Kidney glomerular epithelial cell (primary cell): ENCODE results near the gene CDH23.
"Not testable (repeated sequence)": the region's sequence is repeated elsewhere in the genome, so short reads cannot be mapped to it uniquely, and the experiment has no call there.

Source experiments
- DNase-seq: peaks from one replicate; lab custom pipeline; 2025; lab: John Stamatoyannopoulos, UW

CDH23 gene

GRCh38 chr10:71584461-71584860, 187.7 kb downstream of the CDH23 start:
- DNase-seq: no peak

GRCh38 chr10:71584902-71585563, 188.3 kb downstream of the CDH23 start:
- no peak for DNase-seq

GRCh38 chr10:71585564-71586290, 189.0 kb downstream of the CDH23 start:
- DNase-seq: no peak

- no peak for DNase-seq
Observed at GRCh38 chr10:71587941-71588573, 191.3 kb downstream of the CDH23 start.

GRCh38 chr10:71588685-71589084, 192.0 kb downstream of the CDH23 start:
- no peak for DNase-seq

- no peak for DNase-seq
Observed at GRCh38 chr10:71589617-71590551, 193.2 kb downstream of the CDH23 start.

DNA sequence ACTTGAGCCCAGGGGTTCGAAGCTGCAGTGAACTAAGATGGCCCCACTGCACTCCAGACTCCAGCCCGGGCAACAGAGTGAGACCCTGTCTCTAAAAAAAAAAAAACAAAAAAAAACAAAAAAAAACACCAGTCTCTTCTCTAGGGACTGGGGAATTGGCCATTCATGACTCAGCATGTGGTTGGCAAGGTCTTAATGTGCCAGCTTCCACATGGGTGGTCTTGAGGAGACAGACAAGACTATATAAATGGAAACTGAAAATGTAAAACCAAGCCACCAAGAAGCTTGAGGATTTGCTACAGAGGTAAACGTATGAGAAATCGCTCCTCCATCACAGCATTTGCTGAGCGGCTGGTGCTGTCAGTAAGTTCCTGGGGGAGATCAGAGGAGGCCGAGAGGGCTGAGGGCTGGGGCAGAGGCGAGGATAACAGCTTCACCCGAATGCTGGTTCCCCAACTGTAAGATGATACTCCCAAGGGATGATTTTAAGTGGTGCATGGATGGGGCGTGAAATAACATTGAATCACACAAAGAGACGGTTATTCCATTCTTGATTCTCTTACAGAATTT, 194.1 kb downstream of the CDH23 start:
- DNase-seq: no peak

DNA sequence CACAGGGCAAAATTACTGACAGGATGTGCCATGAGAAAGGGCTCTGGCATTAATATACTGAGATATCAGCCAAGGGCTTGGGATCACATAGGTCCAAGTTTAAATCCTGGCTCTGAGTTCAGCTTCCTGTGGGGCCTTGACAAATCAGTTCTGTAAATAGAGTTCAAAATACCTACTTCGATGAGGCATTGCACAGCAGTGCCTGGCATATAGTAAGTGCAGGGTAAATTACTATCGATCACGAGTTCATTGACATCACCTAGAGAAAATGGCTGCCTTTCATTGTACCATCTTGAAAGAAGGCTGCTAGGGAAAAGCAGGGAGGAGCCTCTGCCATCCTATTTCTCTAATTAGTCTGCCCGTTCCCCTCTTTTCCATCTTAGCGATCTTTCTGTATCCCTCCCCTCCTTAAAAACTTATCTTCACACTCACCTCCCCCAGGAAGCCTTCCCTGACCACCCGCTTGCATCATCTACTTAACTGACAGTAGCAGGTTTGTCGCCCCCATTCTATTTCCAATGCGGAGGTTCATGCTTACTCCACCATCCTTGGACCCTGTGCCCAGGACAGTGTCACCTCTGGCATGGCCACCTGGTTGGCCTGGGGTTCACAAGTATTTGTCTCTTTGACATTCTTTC, 198.3 kb downstream of the CDH23 start:
- DNase-seq: no peak

DNA sequence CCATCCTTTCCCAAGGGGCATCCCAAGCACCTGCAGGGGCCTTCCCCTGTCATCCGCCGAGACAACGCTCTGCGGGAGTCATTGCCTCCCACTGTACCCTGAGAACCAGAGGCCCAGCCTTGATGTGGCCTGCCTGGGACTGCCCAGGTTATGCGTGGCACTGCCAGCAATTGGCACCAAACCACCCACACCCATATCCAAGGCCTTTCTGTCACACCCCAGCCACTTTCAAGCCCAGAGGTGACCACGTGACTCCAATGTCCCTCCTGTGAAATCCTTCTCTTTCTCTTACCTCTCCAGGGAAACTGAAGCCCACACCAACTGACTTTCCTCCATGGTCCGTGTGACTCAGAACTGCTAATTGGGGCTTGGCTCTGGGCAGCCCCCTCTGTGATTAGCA, 198.9 kb downstream of the CDH23 start:
- DNase-seq: no peak

GRCh38 chr10:71596127-71596526, 199.4 kb downstream of the CDH23 start:
- DNase-seq: no peak

DNA sequence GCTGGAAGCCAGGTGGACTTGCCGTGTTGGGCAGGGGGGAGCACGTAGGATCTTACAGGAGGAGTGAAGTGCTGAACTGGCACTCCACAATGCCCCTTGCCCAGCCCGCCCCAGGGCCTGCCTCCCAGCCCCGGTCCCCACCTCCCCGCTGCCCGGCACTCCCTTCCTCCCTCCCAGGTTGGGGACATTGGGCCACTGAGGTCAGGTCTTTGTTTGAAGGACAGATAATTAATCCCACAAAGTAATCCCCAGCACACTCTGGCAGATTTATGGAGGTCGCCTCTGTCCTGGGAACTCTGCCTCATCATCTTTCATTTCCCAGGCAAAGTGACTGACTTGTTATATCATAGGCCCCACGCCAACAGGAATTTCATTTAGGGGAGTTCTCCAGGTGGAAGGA, 200.0 kb downstream of the CDH23 start:
- no peak for DNase-seq

DNA sequence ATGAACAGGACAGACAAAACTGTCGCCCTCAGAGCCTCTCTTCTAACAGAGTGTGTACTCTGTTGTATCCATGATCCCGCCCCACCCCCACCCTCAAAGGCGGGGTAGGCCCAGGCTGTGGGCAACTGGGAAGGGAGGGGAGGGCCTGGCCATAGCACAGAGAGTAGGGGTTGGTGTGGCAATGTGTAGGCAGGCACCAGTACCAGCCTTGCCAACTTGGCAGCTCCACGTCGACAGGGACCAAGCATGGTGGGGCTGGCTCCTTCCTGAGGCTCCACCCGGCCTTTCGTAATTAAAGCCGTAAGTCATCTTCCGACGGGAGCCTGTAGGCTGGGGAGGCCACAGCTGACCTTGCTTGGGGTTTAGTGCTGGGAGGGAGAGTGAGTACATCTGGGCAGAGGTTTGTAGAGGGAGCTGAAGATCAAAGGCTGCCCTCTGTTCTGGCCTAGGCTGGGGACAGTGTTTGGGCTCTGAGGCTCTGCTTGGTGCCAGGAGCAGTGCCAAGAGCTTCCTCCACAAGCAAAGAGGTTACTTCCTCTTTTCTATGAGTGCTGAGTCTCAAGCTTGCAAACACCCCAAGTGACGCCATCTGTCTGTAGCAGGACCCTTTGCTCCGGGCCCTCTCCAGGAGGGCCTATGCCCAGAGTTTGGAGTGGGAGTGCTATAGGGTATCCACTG, 201.2 kb downstream of the CDH23 start:
- DNase-seq: no peak

DNA sequence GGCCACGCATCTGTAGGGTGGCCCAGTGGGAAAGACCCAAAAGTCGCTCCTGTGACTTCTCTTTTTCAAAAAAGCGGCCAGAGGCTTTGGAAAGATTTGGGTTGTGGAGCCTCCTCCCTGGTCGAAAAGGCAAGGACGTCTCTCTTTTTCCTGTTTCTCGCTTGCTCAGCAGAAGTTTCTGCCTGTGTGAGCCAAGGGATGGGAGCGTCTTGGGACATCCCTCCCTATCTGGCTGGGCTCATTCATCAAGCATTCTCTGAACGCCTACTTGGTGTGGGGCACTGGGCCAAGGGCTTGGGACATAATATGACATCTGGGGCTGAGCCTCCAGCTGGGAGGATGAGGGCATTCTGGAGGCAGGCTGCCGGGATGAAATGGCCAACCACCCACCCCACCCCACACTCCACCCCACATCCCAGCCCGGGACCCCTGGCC, 201.9 kb downstream of the CDH23 start:
- DNase-seq: no peak

- no peak for DNase-seq
Observed at GRCh38 chr10:71599518-71599917, 202.8 kb downstream of the CDH23 start.

DNA sequence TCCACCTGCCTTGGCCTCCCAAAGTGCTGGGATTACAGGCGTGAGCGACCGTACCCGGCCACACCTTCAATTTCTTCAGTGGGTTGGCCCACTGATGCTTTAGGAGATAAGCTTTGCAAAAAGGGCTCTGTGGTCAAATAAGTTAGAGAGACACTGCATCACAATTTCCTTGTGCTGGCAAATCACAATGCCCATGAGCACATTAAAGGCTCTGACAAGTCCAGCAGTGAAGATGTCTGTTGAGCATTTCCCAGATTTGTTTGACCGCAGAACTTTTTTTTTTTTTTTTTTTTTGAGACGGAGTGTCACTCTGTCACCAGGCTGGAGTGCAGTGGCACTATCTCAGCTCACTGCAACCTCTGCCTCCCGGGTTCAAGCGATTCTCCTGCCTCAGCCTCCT, 203.5 kb downstream of the CDH23 start:
- not testable (repeated sequence) for DNase-seq

GRCh38 chr10:71600849-71601248, 204.1 kb downstream of the CDH23 start:
- no peak for DNase-seq

- no peak for DNase-seq
Observed at GRCh38 chr10:71601273-71601672, 204.6 kb downstream of the CDH23 start.

DNA sequence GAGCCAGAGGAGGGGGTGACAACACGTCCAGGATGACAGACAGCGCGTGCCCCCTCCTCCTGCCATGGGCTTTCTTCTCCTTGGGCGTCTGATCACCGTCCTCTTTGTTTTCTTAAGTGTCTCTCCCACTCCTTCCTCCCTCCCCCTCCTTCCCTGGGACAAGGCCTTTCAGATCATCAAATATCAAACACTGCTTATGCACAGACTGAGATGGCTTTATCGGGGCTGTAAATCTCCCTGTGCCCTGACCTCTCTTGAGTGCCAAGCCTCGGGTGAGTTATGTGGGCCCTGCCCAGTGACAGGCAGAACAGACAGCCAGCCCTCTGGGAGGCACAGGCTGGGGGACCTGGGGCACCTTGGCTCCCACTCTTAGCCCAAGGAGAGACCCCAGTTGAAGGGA, 206.4 kb downstream of the CDH23 start:
- DNase-seq: no peak

GRCh38 chr10:71603754-71604153, 207.0 kb downstream of the CDH23 start:
- DNase-seq: no peak

- no peak for DNase-seq
Observed at GRCh38 chr10:71604324-71605018, 207.8 kb downstream of the CDH23 start.
